B cell (primary cell): ENCODE results near the gene CXCR3. TPM values are rescaled to one million over a fixed set of nuclear protein-coding genes. Genes with fewer than 3 reads are reported as not detected.

Source experiments
- ATAC-seq: fragments of 200-7000 bp; cut with Tn5 transposase; one replicate; pipeline ENCODE4 v1.10.0; 2021; ENCODE audit warnings: low read depth, mild to moderate bottlenecking, moderate number of reproducible peaks, moderate library complexity
- CTCF ChIA-PET: fragments of 350-600 bp; sonication (Branson Sonifier 250); formaldehyde crosslinking; loops from one replicate; lab custom pipeline; 2021; ENCODE audit warnings: antibody characterized with exemption, inconsistent platforms; lab: Charles Lee
- POLR2A ChIA-PET: fragments of 350-600 bp; sonication (Branson Sonifier 250); formaldehyde crosslinking; loops from one replicate; lab custom pipeline; 2021; ENCODE audit warnings: antibody characterized with exemption; lab: Charles Lee
- DNase-seq: peaks from one replicate; pipeline ENCODE4 v3.0.0; 2013
- H2AFZ ChIP-seq: 2 replicates; pipeline ENCODE4 v1.6.1; 2012; ENCODE audit warnings: mild to moderate bottlenecking, low read depth, low read length; ENCODE audit not compliant: insufficient read depth, poor library complexity, severe bottlenecking
- H3K27ac ChIP-seq, 2 donors: 1 replicate in 1 of 2; 2 replicates in 1 of 2; pipeline ENCODE4 v1.5.1; 2012 to 2013; ENCODE audit warnings: low read length in 2 of 2, mild to moderate bottlenecking in 2 of 2, moderate library complexity in 1 of 2
- H3K27me3 ChIP-seq, 4 experiments: fragments of 200-600 bp in 1 of 4; sonication (generic) in 1 of 4; replicated peaks in 1 of 4; 1 replicate in 2 of 4; 2 replicates in 2 of 4; pipeline versions ENCODE4 v1.6.1 to v1.7.0; 2013 to 2016; ENCODE audit warnings: low read length in 3 of 4, mild to moderate bottlenecking in 2 of 4, mixed read lengths in 1 of 4, moderate library complexity in 1 of 4; ENCODE audit not compliant: insufficient read depth in 4 of 4, control insufficient read depth in 3 of 4; ENCODE audit errors: control extremely low read depth in 1 of 4
- H3K36me3 ChIP-seq, 2 experiments: replicated peaks in 1 of 2; 1 replicate in 1 of 2; 2 replicates in 1 of 2; pipeline versions ENCODE4 v1.6.1 to v1.7.1; 2013; ENCODE audit warnings: low read length in 1 of 2; ENCODE audit not compliant: insufficient read depth in 2 of 2, control insufficient read depth in 1 of 2; ENCODE audit errors: control extremely low read depth in 1 of 2, extremely low read depth in 1 of 2
- H3K4me1 ChIP-seq, 2 donors: fragments of 200-600 bp in 1 of 2; sonication (generic) in 1 of 2; 1 replicate in 1 of 2; 2 replicates in 1 of 2; pipeline versions ENCODE4 v1.5.1 to v1.6.1; 2013 to 2017; ENCODE audit warnings: low read length in 2 of 2; ENCODE audit not compliant: control insufficient read depth in 2 of 2, insufficient read depth in 2 of 2
- H3K4me2 ChIP-seq: replicated peaks from 2 replicates; pipeline ENCODE3; 2012; ENCODE audit warnings: mild to moderate bottlenecking, low read depth, low read length; ENCODE audit not compliant: poor library complexity, severe bottlenecking
- H3K4me3 ChIP-seq, 5 experiments: fragments of 200-600 bp in 1 of 5; sonication (generic) in 1 of 5; 1 replicate in 3 of 5; 2 replicates in 2 of 5; pipeline versions ENCODE4 v1.5.1 to v1.7.0; 2011 to 2016; ENCODE audit warnings: low read length in 4 of 5, mild to moderate bottlenecking in 4 of 5, low read depth in 2 of 5, control low read depth in 1 of 5, moderate library complexity in 1 of 5; ENCODE audit not compliant: insufficient read depth in 1 of 5; ENCODE audit errors: control extremely low read depth in 1 of 5, extremely low read depth in 1 of 5
- H3K79me2 ChIP-seq: fragments of 200-600 bp; sonication (generic); one replicate; pipeline ENCODE4 v1.6.0; 2016; ENCODE audit warnings: low read length; ENCODE audit not compliant: control insufficient read depth, insufficient read depth
- H3K9ac ChIP-seq: fragments of 200-600 bp; sonication (generic); 2 replicates; pipeline ENCODE4 v1.6.1; 2017; ENCODE audit warnings: mild to moderate bottlenecking, low read length, moderate library complexity
- H3K9me3 ChIP-seq, 3 donors: one replicate each; pipeline versions ENCODE4 v1.6.1 to v1.7.1; 2013; ENCODE audit warnings: low read length in 2 of 3; ENCODE audit not compliant: control insufficient read depth in 2 of 3, insufficient read depth in 1 of 3; ENCODE audit errors: control extremely low read depth in 1 of 3
- H4K20me1 ChIP-seq: 2 replicates; pipeline ENCODE4 v1.6.0; 2012; ENCODE audit warnings: mild to moderate bottlenecking, low read length; ENCODE audit not compliant: insufficient read depth, control insufficient read depth, poor library complexity, severe bottlenecking
- H3K27ac Mint-ChIP-seq: one replicate; pipeline ENCODE4 v1.8.0; 2021; ENCODE audit warnings: mixed read lengths
- H3K27me3 Mint-ChIP-seq: one replicate; pipeline ENCODE4 v1.8.0; 2021; ENCODE audit warnings: mixed read lengths
- H3K4me1 Mint-ChIP-seq: one replicate; pipeline ENCODE4 v1.8.0; 2021; ENCODE audit warnings: mixed read lengths
- H3K4me3 Mint-ChIP-seq: one replicate; pipeline ENCODE4 v1.8.0; 2021; ENCODE audit warnings: mixed read lengths
- H3K9me3 Mint-ChIP-seq: one replicate; pipeline ENCODE4 v1.8.0; 2022; ENCODE audit warnings: mixed read lengths; ENCODE audit not compliant: insufficient read depth
- EZH2 ChIP-seq: IDR thresholded peaks from 2 replicates; pipeline ENCODE4 v1.6.1; 2012; ENCODE audit warnings: borderline replicate concordance, low read depth, mild to moderate bottlenecking, moderate library complexity, low read length; ENCODE audit not compliant: insufficient read depth, poor library complexity, severe bottlenecking
- WGBS: methylation state at CpG from one replicate; pipeline ENCODE4 v1.1.5; 2013; ENCODE audit warnings: missing lambda C conversion rate; ENCODE audit not compliant: insufficient coverage; 5-methylcytosine and 5-hydroxymethylcytosine counted together
- intact Hi-C: fragments of 100-400 bp; cut with micrococcal nuclease; formaldehyde crosslinking; loops from one replicate; pipeline ENCODE4 v1.10.0; 2022
- polyA plus RNA-seq: library from polyadenylated mRNA; depleted of rRNA; stranded (reverse); fragments of >200 nt; gene quantifications from 2 replicates; pipeline ENCODE4 v1.2.3, GENCODE V29; 2012
- total RNA-seq, 2 donors: library from RNA; stranded (reverse); fragments of 120-200 nt in 1 of 2; gene quantifications; 1 replicate in 1 of 2; 2 replicates in 1 of 2; pipeline versions ENCODE4 v1.2.3 to v1.2.4, GENCODE V29; 2013 to 2022
- TF ChIP-seq, protein P1 (sequence below): fragments of 200-600 bp; IDR thresholded peaks from one replicate; pipeline ENCODE4 v1.8.0; 2022; ENCODE audit warnings: antibody characterized with exemption, mild to moderate bottlenecking

The CXCR3 gene
- total and polyA plus RNA-seq, 2 donors (not counting 1 experiment from before 2014, with no cell fraction given), result 6.9 to 8.7 TPM

DNA sequence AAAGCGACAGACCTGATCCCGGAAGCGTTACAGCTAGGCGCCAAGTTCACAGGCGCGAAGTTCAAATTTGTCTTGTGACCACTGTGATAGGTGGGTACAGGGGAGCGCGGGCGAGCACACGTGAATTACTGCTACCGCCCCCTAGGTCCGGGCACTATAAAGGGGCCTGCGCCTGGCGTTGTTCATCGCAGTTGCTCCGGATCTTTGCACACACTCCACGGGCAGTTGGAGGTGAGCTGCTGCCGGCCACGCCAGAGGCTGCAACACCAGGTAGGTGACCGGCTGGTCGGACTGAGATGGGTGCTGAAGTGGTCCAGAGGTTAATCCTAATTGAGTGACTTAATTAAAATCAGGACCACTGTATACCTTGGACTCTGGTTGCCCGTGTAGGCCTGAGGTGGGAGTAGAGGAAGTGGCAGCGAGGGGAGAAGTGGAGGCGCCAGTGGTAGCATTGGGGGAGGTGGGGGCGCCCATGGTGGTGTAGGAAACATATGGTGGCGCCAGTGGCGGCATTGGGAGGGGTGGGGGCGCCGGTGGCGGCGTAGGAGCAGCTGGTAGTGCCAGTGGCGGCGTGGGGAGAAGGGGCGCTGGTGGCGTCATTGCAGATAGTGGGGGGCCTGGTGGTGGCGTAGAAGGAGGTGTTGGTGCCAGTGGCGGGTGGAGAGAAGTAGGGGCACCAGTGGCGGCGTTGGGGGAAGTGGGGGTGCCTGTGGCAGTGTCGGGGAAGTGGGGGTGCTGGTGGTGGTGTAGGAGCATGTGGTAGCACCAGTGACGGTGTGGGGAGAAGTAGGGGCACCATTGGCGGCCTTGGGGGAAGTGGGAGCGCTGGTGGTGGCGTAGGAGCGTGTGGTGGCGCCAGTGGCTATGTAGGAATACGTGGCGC, 39.8 kb downstream of the CXCR3 start, which contains the start of gene GCNA:
GCNA (plus strand) TSS at position 185 of the 883 bp plus-strand sequence. CDS start 2,385 bp downstream, outside the sequence.
- H3K79me2 ChIP-seq, result no peaks in the 10 kb centered on the region
- Mint-ChIP-seq H3K27ac (no peak within 1 kb of the TSS), H3K4me3 (no peak within 1 kb of the TSS), H3K9me3 (no peaks in the 10 kb centered on the region), H3K27me3 (no peaks in the 10 kb centered on the region), H3K4me1 (no peaks in the 10 kb centered on the region)
- H3K27me3 ChIP-seq, result no peaks in the 10 kb centered on the region
- POLR2A ChIA-PET, result no interaction called here
- no peaks in the 10 kb centered on the region for H3K4me1 ChIP-seq
- no peak for TF ChIP-seq EZH2
- TF ChIP-seq, protein P1, sequence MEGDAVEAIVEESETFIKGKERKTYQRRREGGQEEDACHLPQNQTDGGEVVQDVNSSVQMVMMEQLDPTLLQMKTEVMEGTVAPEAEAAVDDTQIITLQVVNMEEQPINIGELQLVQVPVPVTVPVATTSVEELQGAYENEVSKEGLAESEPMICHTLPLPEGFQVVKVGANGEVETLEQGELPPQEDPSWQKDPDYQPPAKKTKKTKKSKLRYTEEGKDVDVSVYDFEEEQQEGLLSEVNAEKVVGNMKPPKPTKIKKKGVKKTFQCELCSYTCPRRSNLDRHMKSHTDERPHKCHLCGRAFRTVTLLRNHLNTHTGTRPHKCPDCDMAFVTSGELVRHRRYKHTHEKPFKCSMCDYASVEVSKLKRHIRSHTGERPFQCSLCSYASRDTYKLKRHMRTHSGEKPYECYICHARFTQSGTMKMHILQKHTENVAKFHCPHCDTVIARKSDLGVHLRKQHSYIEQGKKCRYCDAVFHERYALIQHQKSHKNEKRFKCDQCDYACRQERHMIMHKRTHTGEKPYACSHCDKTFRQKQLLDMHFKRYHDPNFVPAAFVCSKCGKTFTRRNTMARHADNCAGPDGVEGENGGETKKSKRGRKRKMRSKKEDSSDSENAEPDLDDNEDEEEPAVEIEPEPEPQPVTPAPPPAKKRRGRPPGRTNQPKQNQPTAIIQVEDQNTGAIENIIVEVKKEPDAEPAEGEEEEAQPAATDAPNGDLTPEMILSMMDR, result no peak
- ATAC-seq (no peak), DNase-seq (no peak)
- no peak within 1 kb of the TSS for H3K9ac ChIP-seq
- H4K20me1 ChIP-seq, result peaks cover 10% of the 10 kb centered on the region
- peaks cover 1 to 21% of the 10 kb centered on the region in 2 experiments for H3K36me3 ChIP-seq
- H3K4me3 ChIP-seq, result no peak within 1 kb of the TSS
- CTCF ChIA-PET, result no interaction called here
- intact Hi-C loops, result no loop called here
- 96% methylated on average over 24 of the region's 48 CpGs for WGBS
- H3K4me2 ChIP-seq, result no peak within 1 kb of the TSS
- peaks cover 0 to 2% (median 0%) of the 10 kb centered on the region in 3 donors for H3K9me3 ChIP-seq
- H2AFZ ChIP-seq, result no peak within 1 kb of the TSS
- H3K27ac ChIP-seq, result no peak within 1 kb of the TSS

- DNase-seq (no peak), ATAC-seq (no peak)
- Histone ChIP-seq H3K4me3 (no peak overlapping the region), H2AFZ (no peak overlapping the region), H3K27ac (no peak overlapping the region), H3K79me2 (no peaks in the 10 kb centered on the region), H3K27me3 (no peaks in the 10 kb centered on the region), H3K36me3 (peaks cover 1 to 28% of the 10 kb centered on the region in 2 experiments), H3K4me2 (no peak overlapping the region), H4K20me1 (peaks cover 10% of the 10 kb centered on the region), H3K9ac (no peak overlapping the region), H3K4me1 (no peaks in the 10 kb centered on the region), H3K9me3 (peaks cover 0 to 2% (median 0%) of the 10 kb centered on the region in 3 donors)
- CTCF ChIA-PET, result no interaction called here
- TF ChIP-seq, protein P1, result no peak
- TF ChIP-seq EZH2, result no peak
- no peak overlapping the region for H3K27ac Mint-ChIP-seq
- no peak overlapping the region for H3K4me3 Mint-ChIP-seq
- H3K27me3 Mint-ChIP-seq, result no peaks in the 10 kb centered on the region
- H3K9me3 Mint-ChIP-seq, result no peaks in the 10 kb centered on the region
- intact Hi-C loops, result no loop called here
- no peaks in the 10 kb centered on the region for H3K4me1 Mint-ChIP-seq
- no CpG with 5 or more reads among the region's 24 CpGs for WGBS
- POLR2A ChIA-PET, result no interaction called here
Observed at GRCh38 chrX:71577682-71578081, 40.6 kb downstream of the CXCR3 start.
